ENCODE data around the gene KSR1. TPM values are rescaled to one million over a fixed set of nuclear protein-coding genes. Genes with fewer than 3 reads are reported as not detected.

KSR1 gene
- total and polyA plus RNA-seq, 9 of the 15 experiments (the other 6 are each of a cell fraction or from before 2014, with no cell fraction given) = 1.4 to 51.7 (median 18.4) TPM

- Histone ChIP-seq H4K20me1 (replicated peaks; ENCODE audit: control insufficient read depth, insufficient read depth, low read length) (no peaks in the 10 kb centered on the region), H3K36me3 (ENCODE audit: control insufficient read depth, insufficient read depth, low read length) (no peaks in the 10 kb centered on the region), H3K9me3 (replicated peaks; ENCODE audit: control insufficient read depth, insufficient read depth, low read depth, low read length) (no peaks in the 10 kb centered on the region), H3K9me1 (ENCODE audit: control insufficient read depth, insufficient read depth, low read length) (no peaks in the 10 kb centered on the region), H2AFZ (ENCODE audit: low read depth, low read length) (peak overlapping the region; percentile 80), H3K9ac (ENCODE audit: insufficient read depth in 1 of 2, low read depth in 2 of 2, low read length in 2 of 2) (peak overlapping the region; percentile 49 to 82; a peak in 3 of 4 replicates), H3K4me2 (ENCODE audit: insufficient read depth, low read length) (peak overlapping the region; percentile 55), H3K4me3 (no peak overlapping the region), H3K79me2 (ENCODE audit: control insufficient read depth, insufficient read depth, low read length) (no peaks in the 10 kb centered on the region), H3K4me1 (replicated peaks in 1 of 2; ENCODE audit: control insufficient read depth in 2 of 2, insufficient read depth in 2 of 2, low read length in 2 of 2) (peaks cover 34 to 35% of the 10 kb centered on the region in 2 experiments), H3K27me3 (ENCODE audit: control insufficient read depth in 2 of 2, insufficient read depth in 2 of 2, low read length in 2 of 2) (no peaks in the 10 kb centered on the region), H3K27ac (ENCODE audit: extremely low read depth, low read depth, low read length) (peak overlapping the region; percentile 67)
- ChIA-PET CTCF (ENCODE audit: low intra/inter-chr PET ratio) (no interaction called here), POLR2A (interaction anchor here (0.5 to 1.5 kb wide), 3 partner anchors 9 to 109 kb away, joined by 3 to 5 read pairs (median 4); no protein-coding TSS in a partner anchor)
- intact Hi-C loops (cut with micrococcal nuclease) (no loop called here), in situ Hi-C loops (cut with MboI) (no loop called here)
- 16% methylated on average over 12 of the region's 14 CpGs for WGBS (ENCODE audit: insufficient coverage, low coverage, missing lambda C conversion rate)
- peak; percentile 62 to 76 (median 74) for DNase-seq (ENCODE audit: extremely low read depth in 1 of 4, low spot score in 3 of 4)
- peak; percentile 72 for ATAC-seq
- BruUV-seq (replicated peaks) = no TSS peak
- FAIRE-seq = peak; percentile 82
- TF ChIP-seq ZFP30 (CRISPR knock-in tag; IDR thresholded peaks at IDR 0.05; ENCODE audit: borderline replicate concordance) (no peak), TSHZ1 (CRISPR knock-in tag; IDR thresholded peaks at IDR 0.05) (no peak), ELF1 (tag; IDR thresholded peaks at IDR 0.05) (no peak), NFE2 (IDR thresholded peaks at IDR 0.05; ENCODE audit: low read depth) (peak; percentile 88), PTTG1 (tag; IDR thresholded peaks at IDR 0.05; ENCODE audit: low read depth) (no peak), MED1 (CRISPR knock-in tag; IDR thresholded peaks at IDR 0.05; ENCODE audit: borderline replicate concordance) (no peak), GATAD2B (IDR thresholded peaks at IDR 0.05; ENCODE audit: borderline replicate concordance) (no peak), TEAD2 (tag; IDR thresholded peaks at IDR 0.05) (no peak), SMARCC2 (IDR thresholded peaks at IDR 0.05; ENCODE audit: low read depth) (peak; percentile 47; the same call in 1 of the 2 replicates)
- TF ChIP-seq, protein P1, sequence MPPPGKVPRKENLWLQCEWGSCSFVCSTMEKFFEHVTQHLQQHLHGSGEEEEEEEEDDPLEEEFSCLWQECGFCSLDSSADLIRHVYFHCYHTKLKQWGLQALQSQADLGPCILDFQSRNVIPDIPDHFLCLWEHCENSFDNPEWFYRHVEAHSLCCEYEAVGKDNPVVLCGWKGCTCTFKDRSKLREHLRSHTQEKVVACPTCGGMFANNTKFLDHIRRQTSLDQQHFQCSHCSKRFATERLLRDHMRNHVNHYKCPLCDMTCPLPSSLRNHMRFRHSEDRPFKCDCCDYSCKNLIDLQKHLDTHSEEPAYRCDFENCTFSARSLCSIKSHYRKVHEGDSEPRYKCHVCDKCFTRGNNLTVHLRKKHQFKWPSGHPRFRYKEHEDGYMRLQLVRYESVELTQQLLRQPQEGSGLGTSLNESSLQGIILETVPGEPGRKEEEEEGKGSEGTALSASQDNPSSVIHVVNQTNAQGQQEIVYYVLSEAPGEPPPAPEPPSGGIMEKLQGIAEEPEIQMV (tag; conservative IDR thresholded peaks at IDR 0.05; ENCODE audit: low read depth) = no peak
- TF ChIP-seq, protein P2, sequence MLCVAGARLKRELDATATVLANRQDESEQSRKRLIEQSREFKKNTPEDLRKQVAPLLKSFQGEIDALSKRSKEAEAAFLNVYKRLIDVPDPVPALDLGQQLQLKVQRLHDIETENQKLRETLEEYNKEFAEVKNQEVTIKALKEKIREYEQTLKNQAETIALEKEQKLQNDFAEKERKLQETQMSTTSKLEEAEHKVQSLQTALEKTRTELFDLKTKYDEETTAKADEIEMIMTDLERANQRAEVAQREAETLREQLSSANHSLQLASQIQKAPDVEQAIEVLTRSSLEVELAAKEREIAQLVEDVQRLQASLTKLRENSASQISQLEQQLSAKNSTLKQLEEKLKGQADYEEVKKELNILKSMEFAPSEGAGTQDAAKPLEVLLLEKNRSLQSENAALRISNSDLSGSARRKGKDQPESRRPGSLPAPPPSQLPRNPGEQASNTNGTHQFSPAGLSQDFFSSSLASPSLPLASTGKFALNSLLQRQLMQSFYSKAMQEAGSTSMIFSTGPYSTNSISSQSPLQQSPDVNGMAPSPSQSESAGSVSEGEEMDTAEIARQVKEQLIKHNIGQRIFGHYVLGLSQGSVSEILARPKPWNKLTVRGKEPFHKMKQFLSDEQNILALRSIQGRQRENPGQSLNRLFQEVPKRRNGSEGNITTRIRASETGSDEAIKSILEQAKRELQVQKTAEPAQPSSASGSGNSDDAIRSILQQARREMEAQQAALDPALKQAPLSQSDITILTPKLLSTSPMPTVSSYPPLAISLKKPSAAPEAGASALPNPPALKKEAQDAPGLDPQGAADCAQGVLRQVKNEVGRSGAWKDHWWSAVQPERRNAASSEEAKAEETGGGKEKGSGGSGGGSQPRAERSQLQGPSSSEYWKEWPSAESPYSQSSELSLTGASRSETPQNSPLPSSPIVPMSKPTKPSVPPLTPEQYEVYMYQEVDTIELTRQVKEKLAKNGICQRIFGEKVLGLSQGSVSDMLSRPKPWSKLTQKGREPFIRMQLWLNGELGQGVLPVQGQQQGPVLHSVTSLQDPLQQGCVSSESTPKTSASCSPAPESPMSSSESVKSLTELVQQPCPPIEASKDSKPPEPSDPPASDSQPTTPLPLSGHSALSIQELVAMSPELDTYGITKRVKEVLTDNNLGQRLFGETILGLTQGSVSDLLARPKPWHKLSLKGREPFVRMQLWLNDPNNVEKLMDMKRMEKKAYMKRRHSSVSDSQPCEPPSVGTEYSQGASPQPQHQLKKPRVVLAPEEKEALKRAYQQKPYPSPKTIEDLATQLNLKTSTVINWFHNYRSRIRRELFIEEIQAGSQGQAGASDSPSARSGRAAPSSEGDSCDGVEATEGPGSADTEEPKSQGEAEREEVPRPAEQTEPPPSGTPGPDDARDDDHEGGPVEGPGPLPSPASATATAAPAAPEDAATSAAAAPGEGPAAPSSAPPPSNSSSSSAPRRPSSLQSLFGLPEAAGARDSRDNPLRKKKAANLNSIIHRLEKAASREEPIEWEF (CRISPR knock-in tag; IDR thresholded peaks at IDR 0.05) = peak; percentile 89; the same call in 1 of the 2 replicates
Measured at GRCh38 chr17:27633312-27634025, 177.2 kb downstream of the KSR1 start.
